Lower leg skin (tissue), 3 donors: Measurements from ENCODE around the gene TAPT1.

Experiments
- POLR2A ChIP-seq, 2 donors: fragments of 450-650 bp; IDR thresholded peaks; one replicate each; pipeline ENCODE4 v1.6.1; 2016 to 2017; ENCODE audit warnings: antibody characterized with exemption in 2 of 2, mild to moderate bottlenecking in 1 of 2, moderate library complexity in 1 of 2
- TF ChIP-seq, protein P1 (sequence below), 3 donors: fragments of 450-650 bp; IDR thresholded peaks; one replicate each; pipeline ENCODE4 v1.5.1; 2016; ENCODE audit warnings: antibody characterized with exemption in 3 of 3, mild to moderate bottlenecking in 3 of 3, moderate library complexity in 2 of 3

DNA sequence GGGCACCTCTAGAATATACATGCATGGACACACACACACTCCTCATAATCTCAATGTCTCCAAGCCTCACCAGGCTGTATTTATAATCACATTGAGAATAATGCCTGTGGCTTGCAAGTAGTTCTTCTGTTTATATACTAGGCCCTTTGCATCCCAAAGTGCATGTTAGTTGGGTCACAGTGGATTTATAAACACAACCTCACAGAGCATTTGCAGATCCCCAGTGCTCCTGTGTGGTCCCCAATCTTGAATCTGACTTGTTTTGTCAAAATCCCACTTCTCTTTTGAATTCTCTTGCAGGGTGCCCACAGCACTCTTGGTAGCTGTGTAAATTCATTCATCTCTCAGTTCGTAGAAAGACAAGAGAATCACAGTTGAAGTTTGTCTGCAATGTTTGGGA, 92.9 kb downstream of the TAPT1 start:
- TF ChIP-seq, protein P1, sequence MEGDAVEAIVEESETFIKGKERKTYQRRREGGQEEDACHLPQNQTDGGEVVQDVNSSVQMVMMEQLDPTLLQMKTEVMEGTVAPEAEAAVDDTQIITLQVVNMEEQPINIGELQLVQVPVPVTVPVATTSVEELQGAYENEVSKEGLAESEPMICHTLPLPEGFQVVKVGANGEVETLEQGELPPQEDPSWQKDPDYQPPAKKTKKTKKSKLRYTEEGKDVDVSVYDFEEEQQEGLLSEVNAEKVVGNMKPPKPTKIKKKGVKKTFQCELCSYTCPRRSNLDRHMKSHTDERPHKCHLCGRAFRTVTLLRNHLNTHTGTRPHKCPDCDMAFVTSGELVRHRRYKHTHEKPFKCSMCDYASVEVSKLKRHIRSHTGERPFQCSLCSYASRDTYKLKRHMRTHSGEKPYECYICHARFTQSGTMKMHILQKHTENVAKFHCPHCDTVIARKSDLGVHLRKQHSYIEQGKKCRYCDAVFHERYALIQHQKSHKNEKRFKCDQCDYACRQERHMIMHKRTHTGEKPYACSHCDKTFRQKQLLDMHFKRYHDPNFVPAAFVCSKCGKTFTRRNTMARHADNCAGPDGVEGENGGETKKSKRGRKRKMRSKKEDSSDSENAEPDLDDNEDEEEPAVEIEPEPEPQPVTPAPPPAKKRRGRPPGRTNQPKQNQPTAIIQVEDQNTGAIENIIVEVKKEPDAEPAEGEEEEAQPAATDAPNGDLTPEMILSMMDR (IDR thresholded peaks at IDR 0.05), result no peak
- TF ChIP-seq POLR2A (IDR thresholded peaks at IDR 0.05), result no peak
